GM19467 (cell line): ENCODE data around the gene CDH13.

Experiments
- ATAC-seq: cut with Tn5 transposase; IDR thresholded peaks from one replicate; pipeline ENCODE4 v1.9.1; 2021; ENCODE audit warnings: mild to moderate bottlenecking, moderate library complexity; ENCODE audit not compliant: unreplicated experiment

The CDH13 gene

GRCh38 chr16:82776470-82777146 is 149.8 kb downstream of the CDH13 start:
- ATAC-seq = no peak

GRCh38 chr16:82782715-82783251 is 156.0 kb downstream of the CDH13 start:
- no peak for ATAC-seq

GRCh38 chr16:82783933-82784572 is 157.3 kb downstream of the CDH13 start:
- no peak for ATAC-seq

DNA sequence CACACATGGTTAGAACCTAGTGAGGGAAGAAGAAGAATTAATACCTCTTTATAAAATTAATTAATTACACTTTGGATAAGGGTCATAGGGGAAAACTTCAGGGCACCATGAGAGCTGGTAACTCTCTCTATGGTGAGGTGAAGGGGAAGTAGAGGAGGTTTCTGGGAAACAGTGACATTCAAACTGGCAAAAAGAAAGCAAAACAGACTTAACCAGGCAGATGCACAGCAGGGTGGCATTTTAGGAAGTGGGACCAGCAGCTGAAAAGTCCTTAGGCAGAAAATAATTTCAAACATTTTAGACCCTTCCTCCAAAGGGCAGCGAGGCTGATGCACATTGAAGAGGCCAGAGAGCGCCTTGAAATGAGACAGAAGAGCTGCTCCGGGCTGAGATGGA is 157.8 kb downstream of the CDH13 start:
- ATAC-seq = no peak

GRCh38 chr16:82788225-82788624 is 161.5 kb downstream of the CDH13 start:
- no peak for ATAC-seq

GRCh38 chr16:82788919-82789318 is 162.2 kb downstream of the CDH13 start:
- ATAC-seq = no peak

GRCh38 chr16:82792693-82793092 is 165.9 kb downstream of the CDH13 start:
- no peak for ATAC-seq

DNA sequence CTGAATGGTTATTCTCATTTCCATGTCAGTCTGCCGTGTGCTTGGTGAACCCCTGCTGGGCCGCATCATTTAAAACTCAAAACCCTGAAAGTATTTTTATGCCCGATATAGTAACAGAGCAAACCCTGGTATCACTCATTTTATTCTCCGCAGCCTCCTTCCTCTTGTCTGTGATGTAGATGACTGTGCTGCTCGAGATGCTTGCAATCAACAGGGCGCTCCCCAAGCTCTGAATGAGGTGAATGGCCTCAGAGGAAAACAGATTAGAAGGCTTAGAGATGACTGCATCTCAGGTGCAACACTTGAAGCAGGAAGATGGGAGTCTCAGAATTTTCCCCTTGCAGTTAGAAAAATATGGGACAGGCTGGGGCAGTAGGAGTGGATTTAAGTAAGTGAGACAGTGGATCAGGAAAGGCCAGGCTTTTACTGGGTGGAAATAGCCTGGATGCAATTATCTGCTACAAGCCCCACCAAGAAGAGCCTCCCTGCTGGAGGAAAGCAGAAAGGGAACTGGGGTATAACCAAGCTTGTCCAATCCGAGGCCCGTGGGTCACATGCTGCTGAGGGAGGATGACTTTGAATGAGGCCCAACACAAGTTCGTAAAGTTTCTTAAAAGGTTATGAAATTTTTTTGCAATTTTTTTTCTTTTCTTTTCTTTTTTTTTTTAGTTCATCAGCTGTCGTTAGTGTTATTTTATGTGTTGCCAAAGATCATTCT is 166.9 kb downstream of the CDH13 start:
- no peak for ATAC-seq

- no peak for ATAC-seq
Observed at GRCh38 chr16:82796047-82796446, 169.3 kb downstream of the CDH13 start.

DNA sequence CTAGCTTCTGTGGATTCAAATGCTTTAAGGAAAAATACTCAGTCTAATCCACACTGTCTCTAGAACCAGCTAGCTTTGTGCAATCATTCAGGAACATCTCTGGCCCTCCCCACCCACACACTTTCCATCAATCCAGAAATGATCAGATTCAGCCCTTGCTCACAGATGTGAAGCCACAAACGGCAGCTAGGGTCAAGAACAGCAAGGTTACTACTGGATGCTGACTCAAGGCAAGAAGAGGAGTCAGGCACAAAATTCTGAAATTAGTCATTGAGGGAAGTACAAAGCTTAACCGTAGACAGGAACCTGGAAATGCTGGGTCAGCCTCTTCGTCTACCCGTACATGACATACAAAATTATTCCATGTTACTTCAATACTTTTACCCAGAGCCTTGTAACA is 174.6 kb downstream of the CDH13 start:
- no peak for ATAC-seq

- no peak for ATAC-seq
Observed at GRCh38 chr16:82805866-82806265, 179.1 kb downstream of the CDH13 start.

GRCh38 chr16:82807311-82807710 is 180.5 kb downstream of the CDH13 start:
- ATAC-seq = no peak

DNA sequence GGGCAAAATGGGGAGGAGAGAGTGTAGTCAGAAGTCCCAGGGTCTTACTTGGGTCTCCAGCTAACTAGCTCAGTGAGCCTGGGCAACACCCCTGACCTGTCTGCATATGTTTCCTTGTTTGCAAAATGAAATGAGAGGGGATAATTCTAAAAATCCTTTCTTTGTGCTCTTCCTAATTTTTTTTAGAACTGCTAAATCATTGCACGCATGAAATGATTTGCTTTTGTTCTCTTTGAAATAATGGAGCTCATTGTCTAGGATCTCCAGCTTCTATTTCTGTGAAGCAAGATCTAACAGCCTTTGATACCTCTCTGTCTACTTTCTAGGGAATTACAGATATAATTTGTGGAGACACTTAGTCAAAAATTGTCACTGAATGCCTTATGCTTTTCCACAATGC is 181.3 kb downstream of the CDH13 start:
- no peak for ATAC-seq

GRCh38 chr16:82810077-82810476 is 183.3 kb downstream of the CDH13 start:
- no peak for ATAC-seq

- no peak for ATAC-seq
Observed at GRCh38 chr16:82814059-82814458, 187.3 kb downstream of the CDH13 start.

- no peak for ATAC-seq
Observed at GRCh38 chr16:82819286-82819685, 192.5 kb downstream of the CDH13 start.

- ATAC-seq = no peak
Observed at GRCh38 chr16:82820855-82821254, 194.1 kb downstream of the CDH13 start.

DNA sequence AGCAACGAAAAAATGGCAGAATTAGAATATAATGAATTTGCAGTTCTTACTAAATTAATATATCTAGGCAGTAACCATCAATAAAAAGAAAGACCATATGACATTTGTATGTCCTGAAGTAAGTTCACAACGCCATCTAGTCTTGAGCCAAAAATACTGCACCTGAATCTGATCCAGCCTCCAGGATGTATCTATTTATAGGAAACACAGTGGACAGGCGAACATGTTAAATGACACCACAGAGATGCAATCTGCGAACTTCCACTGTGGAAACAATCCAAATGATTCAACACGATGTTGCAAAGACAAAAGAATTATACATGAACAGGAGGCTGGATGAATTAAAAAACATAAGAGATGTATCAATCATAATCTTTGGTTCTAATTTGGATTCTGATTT is 197.6 kb downstream of the CDH13 start:
- ATAC-seq = no peak

- no peak for ATAC-seq
Observed at GRCh38 chr16:82829301-82829700, 202.5 kb downstream of the CDH13 start.

- no peak for ATAC-seq
Observed at GRCh38 chr16:82830944-82831343, 204.2 kb downstream of the CDH13 start.

- ATAC-seq = no peak
Observed at GRCh38 chr16:82832821-82833220, 206.1 kb downstream of the CDH13 start.
